RKO (cell line): Measurements from ENCODE around the gene TNPO2.
"Not testable (repeated sequence)": the region's sequence is repeated elsewhere in the genome, so short reads cannot be mapped to it uniquely, and the experiment has no call there.

Source experiments
- DNase-seq: peaks from one replicate; pipeline ENCODE4 v3.0.0-alpha.2; 2016; ENCODE audit warnings: low spot score

TNPO2 gene

DNA sequence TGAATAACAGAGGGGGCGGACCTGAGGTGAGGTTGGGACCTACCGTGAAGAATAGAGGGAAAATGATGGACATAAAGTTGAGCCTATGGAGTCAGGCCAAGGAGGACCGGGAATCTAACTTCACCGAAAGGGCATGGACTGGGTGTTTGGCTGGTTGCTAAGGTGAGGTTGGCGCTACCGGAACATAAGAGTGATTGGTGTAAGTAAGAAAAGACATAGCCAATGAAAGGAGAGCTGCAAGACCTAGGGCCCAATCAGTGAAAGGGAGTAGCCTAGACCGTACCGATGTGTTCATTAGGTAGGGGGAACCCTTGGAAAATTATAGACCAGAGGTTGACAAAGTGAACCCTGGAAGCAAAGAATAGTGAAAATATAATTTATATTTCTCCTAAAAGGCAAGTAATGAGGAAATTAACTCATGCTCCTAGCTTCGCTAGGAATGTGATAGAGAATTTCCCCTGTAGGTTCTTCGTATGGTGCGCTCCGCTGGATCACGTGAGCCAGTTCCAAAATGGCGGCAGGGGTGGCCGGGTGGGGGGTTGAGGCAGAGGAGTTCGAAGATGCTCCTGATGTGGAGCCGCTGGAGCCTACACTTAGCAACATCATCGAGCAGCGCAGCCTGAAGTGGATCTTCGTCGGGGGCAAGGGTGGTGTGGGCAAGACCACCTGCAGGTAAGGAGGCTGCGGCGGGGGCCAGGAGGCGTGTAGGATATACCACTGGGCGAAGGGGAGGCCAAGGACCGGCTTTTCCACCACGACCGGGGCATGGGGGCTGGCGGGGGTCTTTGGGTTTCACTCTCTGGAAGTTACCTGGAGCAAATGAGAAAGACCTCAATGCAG is 13.5 kb upstream of the TNPO2 start, which contains the start of gene GET3:
TSS of gene GET3 (plus strand) at position 503 of the 840 bp plus-strand sequence. CDS start at position 512, 9 bp downstream.
- peak; percentile 99 for DNase-seq

GRCh38 chr19:12733369-12734214 is 9.9 kb upstream of the TNPO2 start:
- DNase-seq: peak; percentile 85

DNA sequence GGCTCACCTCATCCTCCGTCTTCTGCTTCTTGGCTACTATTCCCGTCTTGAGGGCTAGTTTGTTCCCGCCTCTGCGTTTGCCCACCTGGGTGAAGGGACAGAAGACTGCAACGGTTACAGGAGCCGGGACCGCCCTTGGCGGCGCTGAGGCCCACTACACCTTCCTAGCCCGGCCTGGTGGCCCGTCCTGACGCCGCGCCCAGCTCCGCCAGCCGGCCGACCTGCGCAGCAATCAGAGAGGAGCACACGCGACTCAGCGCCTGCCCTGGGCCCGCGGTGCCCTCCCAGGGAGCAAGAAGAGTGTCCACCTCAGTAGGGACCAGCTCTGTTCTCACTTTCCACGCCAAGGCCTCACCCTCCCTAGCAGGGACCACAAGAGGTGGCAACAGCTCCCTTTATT is 7.6 kb upstream of the TNPO2 start:
- DNase-seq: no peak

DNA sequence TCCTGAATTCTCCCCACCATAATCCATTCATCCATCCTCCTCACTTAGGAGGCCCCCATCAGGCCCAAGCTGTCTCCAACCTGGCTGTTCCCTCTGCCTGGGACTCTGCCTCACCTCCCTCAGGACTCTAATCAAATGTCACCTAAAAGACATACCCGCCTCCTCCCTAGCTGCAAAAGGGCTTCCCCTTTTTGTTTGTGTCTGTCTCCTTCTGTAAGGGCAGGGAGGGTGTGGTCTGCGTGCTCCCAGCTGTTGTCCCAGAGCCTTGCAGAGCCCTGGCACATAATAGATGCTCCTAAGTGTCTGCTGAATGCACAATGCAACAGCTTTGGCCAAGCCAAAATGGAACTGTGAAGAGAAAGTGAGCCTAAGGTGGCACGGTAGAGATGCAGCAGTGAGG is 6.3 kb upstream of the TNPO2 start:
- DNase-seq: no peak

- no peak for DNase-seq
Measured at GRCh38 chr19:12727745-12728433, 4.2 kb upstream of the TNPO2 start.

- DNase-seq: no peak
Measured at GRCh38 chr19:12726988-12727316, 3.2 kb upstream of the TNPO2 start.

GRCh38 chr19:12725612-12726011 is 1.9 kb upstream of the TNPO2 start:
- not testable (repeated sequence) for DNase-seq

- DNase-seq: peak; percentile 55
Measured at GRCh38 chr19:12723381-12723640, 421 bp downstream of the TNPO2 start.

- peak; percentile 99 for DNase-seq
Measured at GRCh38 chr19:12722566-12723380, 959 bp downstream of the TNPO2 start.

GRCh38 chr19:12721656-12722565 is 1.8 kb downstream of the TNPO2 start:
- DNase-seq: peak; percentile 68

DNA sequence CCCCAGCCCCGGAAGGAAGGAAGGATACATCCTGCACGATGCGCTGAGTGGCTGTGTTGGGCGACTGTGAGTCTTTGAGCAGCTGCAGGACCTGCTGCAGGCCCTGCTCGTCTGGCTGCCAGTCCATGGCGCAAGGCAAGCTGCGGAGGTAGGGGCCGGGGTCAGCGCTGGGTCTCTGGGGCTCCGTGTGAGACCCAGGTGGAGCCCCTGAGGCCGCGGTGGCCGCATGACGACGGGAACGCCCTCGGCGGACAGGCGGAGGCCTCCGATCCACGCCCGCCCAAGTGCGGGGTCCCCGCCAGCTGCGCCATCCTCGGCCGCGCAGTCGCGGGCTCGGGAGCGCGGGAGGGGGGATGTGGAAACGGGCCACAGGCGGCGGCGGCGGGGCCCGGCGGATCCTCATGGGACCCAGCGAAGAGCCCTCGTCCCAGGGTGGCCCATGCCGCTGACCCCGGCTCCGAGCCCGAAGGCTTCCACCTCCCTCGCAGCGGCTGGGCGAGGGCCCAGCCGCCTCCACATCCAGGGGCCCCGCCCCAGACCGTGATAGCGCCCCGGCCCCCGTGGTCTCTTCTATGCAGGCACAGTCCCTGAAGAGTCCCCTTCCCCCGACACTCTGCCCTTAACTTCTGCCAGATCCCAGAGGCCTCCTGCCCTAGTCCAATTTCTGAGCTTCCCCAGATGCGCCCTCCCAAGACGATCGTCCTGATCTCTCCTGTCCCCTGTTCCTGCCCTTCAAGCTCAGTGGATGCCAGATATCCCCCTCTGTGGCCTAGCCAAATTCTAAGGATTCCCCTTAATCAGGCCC is 2.7 kb downstream of the TNPO2 start:
- DNase-seq: peak; percentile 47

GRCh38 chr19:12720296-12720695 is 3.4 kb downstream of the TNPO2 start:
- no peak for DNase-seq

DNA sequence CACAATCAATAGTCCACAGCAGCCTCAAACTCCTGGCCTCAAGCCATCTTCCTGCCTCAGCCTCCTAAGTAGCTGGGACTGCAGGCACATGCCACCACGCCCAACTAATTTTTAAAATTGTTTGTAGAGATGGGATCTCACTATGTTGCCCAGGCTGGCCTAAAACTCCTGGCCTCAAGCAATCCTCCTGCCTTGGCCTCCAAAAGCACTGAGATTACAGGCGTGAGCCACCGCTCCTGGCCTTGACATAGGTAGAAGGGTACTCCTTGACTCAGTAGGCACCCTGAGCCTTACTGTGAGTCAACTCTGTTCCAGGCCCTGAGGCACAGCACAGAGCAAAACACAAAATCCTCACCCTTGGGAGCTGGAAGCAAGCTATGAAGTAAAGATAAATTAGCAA is 7.8 kb downstream of the TNPO2 start:
- DNase-seq: no peak

DNA sequence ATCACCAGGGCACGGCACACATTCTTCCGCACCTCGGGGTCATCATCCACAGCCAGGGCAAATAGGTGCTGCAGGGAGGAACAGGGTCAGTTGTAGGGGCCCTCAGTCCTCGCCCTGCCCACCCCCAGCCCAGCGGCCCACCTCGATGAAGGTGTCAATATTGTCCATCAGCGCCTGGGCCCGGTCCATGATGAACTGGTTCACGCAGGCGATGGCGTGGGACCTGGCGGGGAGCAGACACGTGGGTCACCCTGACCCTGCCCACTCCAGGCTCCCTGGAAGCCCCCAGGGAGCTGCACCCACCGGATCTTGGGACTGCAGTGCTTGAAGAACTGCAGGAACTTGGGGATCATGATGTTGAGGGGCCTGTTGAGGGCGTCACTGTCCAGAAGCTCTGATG is 8.6 kb downstream of the TNPO2 start:
- no peak for DNase-seq

DNA sequence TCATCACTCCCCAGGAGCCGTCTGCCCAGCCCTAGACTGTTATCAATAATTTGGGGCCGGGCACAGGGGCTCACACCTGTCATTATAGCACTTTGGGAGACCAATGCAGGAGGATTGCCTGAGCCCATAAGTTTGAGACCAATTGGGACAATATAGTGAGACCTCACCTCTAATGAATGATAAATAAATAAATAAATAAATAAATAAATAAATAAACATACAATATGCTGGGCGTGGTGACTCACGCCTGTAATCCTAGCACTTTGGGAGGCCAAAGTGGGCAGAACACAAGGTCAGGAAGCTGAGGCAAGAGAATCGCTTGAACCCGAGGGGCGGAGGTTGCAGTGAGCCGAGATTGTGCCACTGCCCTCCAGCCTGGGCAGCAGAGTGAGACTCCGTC is 10.4 kb downstream of the TNPO2 start:
- DNase-seq: not testable (repeated sequence)

DNA sequence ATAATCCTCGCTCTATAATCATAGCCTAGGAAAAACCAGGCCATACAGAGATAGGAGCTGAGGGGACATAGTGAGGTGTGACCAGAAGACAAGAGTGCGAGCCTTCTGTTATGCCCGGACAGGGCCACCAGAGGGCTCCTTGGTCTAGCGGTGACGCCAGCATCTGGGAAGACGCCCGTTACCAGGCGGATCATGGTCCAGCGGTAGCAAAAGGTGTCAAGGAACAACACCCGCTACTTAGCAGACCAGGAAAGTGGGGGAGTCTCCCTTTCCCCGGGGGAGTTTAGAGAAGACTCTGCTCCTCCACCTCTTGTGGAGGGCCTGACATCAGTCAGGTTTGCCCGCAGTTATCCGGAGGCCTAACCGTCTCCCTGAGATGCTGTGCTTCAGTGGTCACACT is 11.7 kb downstream of the TNPO2 start:
- not testable (repeated sequence) for DNase-seq

DNA sequence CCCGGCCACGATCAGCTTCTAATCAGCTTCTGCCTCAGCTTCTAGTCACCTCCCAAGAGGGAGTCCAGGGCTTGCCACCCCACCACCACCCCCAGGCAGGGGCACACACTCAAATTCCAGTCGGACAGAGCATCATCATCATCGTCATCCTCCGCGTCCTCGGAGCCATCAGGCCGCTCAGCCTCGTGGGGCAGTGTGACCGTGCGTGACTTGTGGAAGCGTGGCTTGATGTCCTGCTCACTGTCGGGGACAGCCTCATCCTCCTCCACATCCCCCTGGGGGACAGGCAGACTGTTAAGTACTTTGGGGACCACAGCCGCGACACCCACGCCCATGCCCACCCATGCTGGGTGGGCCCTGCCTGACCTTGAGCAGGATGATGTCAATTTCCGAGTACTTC is 12.5 kb downstream of the TNPO2 start:
- no peak for DNase-seq

- no peak for DNase-seq
Measured at GRCh38 chr19:12708641-12709040, 15.1 kb downstream of the TNPO2 start.

DNA sequence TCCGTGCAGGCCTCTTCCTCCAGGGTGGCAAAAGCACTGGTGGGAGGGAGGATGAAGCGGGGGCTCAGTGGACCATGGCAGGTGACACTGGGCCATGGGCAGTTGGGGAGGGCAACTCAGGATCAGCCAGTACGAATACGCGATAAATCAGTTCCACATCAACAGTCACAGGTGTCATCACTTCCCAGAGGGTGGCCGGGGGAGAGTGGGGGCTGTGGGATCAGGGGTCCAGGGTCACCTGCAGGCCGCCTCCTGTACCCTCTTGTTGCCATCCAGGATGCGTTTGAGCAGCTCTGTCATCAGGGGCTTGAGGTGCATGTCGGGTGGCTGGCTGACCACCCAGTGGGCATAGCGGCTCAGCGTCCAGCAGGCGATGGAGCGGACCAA is 17.4 kb downstream of the TNPO2 start:
- DNase-seq: no peak
